Heart left ventricle (tissue), 16 donors: ENCODE measurements around the gene PLIN4. TPM values are rescaled to one million over a fixed set of nuclear protein-coding genes. Genes with fewer than 3 reads are reported as not detected.
"Not testable (repeated sequence)": the region's sequence is repeated elsewhere in the genome, so short reads cannot be mapped to it uniquely, and the experiment has no call there.

ENCODE experiments used
- ATAC-seq, 4 donors: fragments of 200-7000 bp; cut with Tn5 transposase; one replicate each; pipeline ENCODE4 v1.9.1; 2020 to 2022; ENCODE audit warnings: moderate library complexity in 4 of 4, mild to moderate bottlenecking in 3 of 4, moderate number of reproducible peaks in 1 of 4
- DNase-seq, 5 donors: peaks; one replicate each; pipeline ENCODE4 v3.0.0-alpha.2; 2020
- H3K27ac ChIP-seq, 12 donors: fragments of 200-600 bp; sonication (generic) in 4 of 12; one replicate each; pipeline versions ENCODE4 v1.5.0 to v1.8.0; 2016 to 2022; ENCODE audit warnings: mild to moderate bottlenecking in 2 of 12
- H3K27me3 ChIP-seq, 9 donors: fragments of 200-600 bp; sonication (generic) in 2 of 9; one replicate each; pipeline versions ENCODE4 v1.5.1 to v1.8.0; 2016 to 2022; ENCODE audit warnings: mild to moderate bottlenecking in 3 of 9
- H3K36me3 ChIP-seq, 9 donors: fragments of 200-600 bp; sonication (generic) in 2 of 9; one replicate each; pipeline versions ENCODE4 v1.5.0 to v1.8.0; 2018 to 2022; ENCODE audit warnings: mild to moderate bottlenecking in 2 of 9
- H3K4me1 ChIP-seq, 12 donors: fragments of 200-600 bp; sonication (generic) in 4 of 12; one replicate each; pipeline versions ENCODE4 v1.5.0 to v1.8.0; 2016 to 2022; ENCODE audit warnings: mild to moderate bottlenecking in 3 of 12
- H3K4me3 ChIP-seq, 12 donors: fragments of 200-600 bp; sonication (generic) in 4 of 12; one replicate each; pipeline versions ENCODE4 v1.5.0 to v1.8.0; 2017 to 2022; ENCODE audit warnings: mild to moderate bottlenecking in 9 of 12, moderate library complexity in 4 of 12
- H3K9me3 ChIP-seq, 12 donors: fragments of 200-600 bp; sonication (generic) in 4 of 12; one replicate each; pipeline versions ENCODE4 v1.5.0 to v1.8.0; 2016 to 2022; ENCODE audit warnings: mild to moderate bottlenecking in 1 of 12
- POLR2A ChIP-seq, 2 donors: fragments of 450-650 bp; IDR thresholded peaks; one replicate each; pipeline ENCODE4 v1.6.1; 2017; ENCODE audit warnings: antibody characterized with exemption in 2 of 2, mild to moderate bottlenecking in 2 of 2, moderate library complexity in 2 of 2
- WGBS, 4 donors: extraction: QIAGEN DNeasy Blood & Tissue Kit in 2 of 4; methylation state at CpG; one replicate each; pipeline versions ENCODE4 v1.1.5 to v1.1.7; 2013 to 2018; 5-methylcytosine and 5-hydroxymethylcytosine counted together
- intact Hi-C, 10 donors: fragments of 100-400 bp; cut with DNase I; formaldehyde crosslinking; loops; one replicate each; pipeline versions ENCODE4 v1.11.1 to v1.14.2; 2022
- polyA plus RNA-seq, 2 donors: library from polyadenylated mRNA; stranded (reverse); fragments of 200-250 nt; gene quantifications; one replicate each; pipeline ENCODE4 v1.2.3, GENCODE V29; 2013
- total RNA-seq, 9 donors: library from RNA; depleted of rRNA in 2 of 9; stranded (reverse); fragments of >200 nt in 2 of 9; fragmentation: NEBNext Ultra II Directional in 3 of 9; extraction: Animal tissue kit (Norgen Biotek cat#: 25700) in 3 of 9; gene quantifications; one replicate each; pipeline versions ENCODE4 v1.1.0 to v1.2.4, GENCODE V29; 2016 to 2023
- TF ChIP-seq, protein P1 (sequence below), 12 donors: fragments of 200-600 bp; sonication (generic) in 4 of 12; IDR thresholded peaks; one replicate each; pipeline versions ENCODE4 v1.5.0 to v1.8.0; 2018 to 2022; ENCODE audit warnings: antibody characterized with exemption in 12 of 12, mild to moderate bottlenecking in 5 of 12
- donor health status: ischemic (EF 13 %, LVEDD 7.1; RV severe dilation, severe dysfunction).
- donor health status: healthy with polysubstance abuse.
- donor health status: DM: no; HTN: yes; CAD: no.
- donor health status: DM: no; HTN: no; CAD: no.
- donor health status: ischemic (EF 25% LVEDD 6.9; RV normal size, moderate dysfunction).
- donor health status: ischemic (EF 25% LVEDD 5.7; RV mildly dilated, moderate dysfunction).
- donor health status: healthy.
- donor health status: DM: yes; HTN: yes; CAD: no.
- donor health status: ischemic (EF 35%, LVEDD 5.7; RV mildly dilated, moderate dysfunction).
- donor health status: nonischemic (EF 11% LVEDD 7.7; RV severe dilation, severe dysfunction).
- donor health status: DM: yes; HTN: yes; CAD: no.
- donor health status: PGD.
- donor health status: ischemic (EF 29% LVEDD 5.4; RV normal size, mild dysfunction).
- donor health status: nonischemic (EF 23%, LVEDD 6.1; RV moderate dilation, normal function).

Gene PLIN4
- total and polyA plus RNA-seq, 11 donors: 55.5 to 292 (median 174) TPM

DNA sequence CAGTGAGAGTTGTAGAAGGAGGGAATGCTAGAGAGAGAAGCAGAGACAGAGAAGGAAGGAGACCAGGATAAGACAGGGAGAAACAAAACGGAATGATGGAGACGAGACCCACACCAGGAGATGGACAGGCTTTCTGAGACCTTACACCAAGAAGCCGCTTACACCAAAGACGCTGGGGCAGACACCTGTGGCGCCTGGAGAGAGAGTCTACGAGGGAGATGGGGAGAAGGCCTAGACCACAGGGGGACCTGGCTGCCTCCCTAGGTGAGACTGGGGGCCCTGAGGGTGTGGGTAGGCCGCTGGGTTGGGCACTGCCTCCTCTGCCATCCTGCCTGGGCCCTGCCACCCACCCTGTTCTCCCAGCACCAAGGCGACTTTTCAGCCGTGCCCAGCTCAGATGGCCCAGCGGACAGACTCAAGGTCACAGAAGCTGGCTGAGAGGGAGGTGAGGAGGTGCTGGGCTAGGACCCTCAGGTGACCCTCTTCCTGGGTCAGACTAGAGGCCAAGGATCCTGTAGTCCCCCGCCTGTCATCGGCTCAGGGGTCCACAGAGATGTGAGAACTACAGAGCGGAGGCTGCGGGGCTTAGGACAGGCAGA is 11.7 kb upstream of the PLIN4 start:
- ATAC-seq (no peak), DNase-seq (no peak)
- Histone ChIP-seq H3K27ac (no peak overlapping the region), H3K36me3 (peaks cover 0 to under 1% (median 0%) of the 10 kb centered on the region in 9 donors), H3K27me3 (no peaks in the 10 kb centered on the region), H3K9me3 (no peaks in the 10 kb centered on the region), H3K4me3 (no peak overlapping the region), H3K4me1 (peaks cover 0 to 18% (median under 1%) of the 10 kb centered on the region in 12 donors)
- WGBS, 4 donors: 78 to 82% (median 80%) methylated on average over 14 of the region's 14 CpGs
- TF ChIP-seq, protein P1, sequence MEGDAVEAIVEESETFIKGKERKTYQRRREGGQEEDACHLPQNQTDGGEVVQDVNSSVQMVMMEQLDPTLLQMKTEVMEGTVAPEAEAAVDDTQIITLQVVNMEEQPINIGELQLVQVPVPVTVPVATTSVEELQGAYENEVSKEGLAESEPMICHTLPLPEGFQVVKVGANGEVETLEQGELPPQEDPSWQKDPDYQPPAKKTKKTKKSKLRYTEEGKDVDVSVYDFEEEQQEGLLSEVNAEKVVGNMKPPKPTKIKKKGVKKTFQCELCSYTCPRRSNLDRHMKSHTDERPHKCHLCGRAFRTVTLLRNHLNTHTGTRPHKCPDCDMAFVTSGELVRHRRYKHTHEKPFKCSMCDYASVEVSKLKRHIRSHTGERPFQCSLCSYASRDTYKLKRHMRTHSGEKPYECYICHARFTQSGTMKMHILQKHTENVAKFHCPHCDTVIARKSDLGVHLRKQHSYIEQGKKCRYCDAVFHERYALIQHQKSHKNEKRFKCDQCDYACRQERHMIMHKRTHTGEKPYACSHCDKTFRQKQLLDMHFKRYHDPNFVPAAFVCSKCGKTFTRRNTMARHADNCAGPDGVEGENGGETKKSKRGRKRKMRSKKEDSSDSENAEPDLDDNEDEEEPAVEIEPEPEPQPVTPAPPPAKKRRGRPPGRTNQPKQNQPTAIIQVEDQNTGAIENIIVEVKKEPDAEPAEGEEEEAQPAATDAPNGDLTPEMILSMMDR (IDR thresholded peaks at IDR 0.05): no peak
- no peak for TF ChIP-seq POLR2A (IDR thresholded peaks at IDR 0.05)
- intact Hi-C loops: loop anchor here in 5 of 10 donors (10.0 kb wide), 2 partner anchors 255 to 265 kb away; partner anchors contain the start of gene SHD (in 2 of the 5)

DNA sequence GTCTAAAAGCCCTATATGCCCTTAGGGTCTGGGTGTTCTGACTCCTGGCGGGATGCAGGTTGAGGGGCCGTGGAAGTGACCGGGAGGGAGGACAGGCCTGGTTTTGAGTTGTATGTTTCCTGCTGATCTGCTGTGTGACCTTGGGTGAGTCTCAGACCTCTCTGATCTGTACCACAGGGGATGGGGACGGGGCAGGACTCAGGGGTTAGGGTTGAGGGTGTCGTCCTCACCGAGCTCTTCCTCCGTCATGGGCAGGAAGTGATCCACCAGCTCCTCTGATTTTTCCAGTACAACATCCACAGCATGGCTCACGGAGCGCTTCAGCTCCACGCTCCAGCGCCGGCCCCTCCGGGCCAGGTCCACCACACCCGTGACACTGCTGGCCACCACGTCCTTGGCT is 10.6 kb upstream of the PLIN4 start:
- ATAC-seq: no peak
- no peak for DNase-seq
- 61 to 75% (median 71%) methylated on average over 15 of the region's 15 CpGs for WGBS, 4 donors
- peaks cover 0 to 10% (median 0%) of the 10 kb centered on the region in 12 donors for H3K4me1 ChIP-seq
- H3K9me3 ChIP-seq: no peaks in the 10 kb centered on the region
- H3K36me3 ChIP-seq: peaks cover 0 to 4% (median 0%) of the 10 kb centered on the region in 9 donors
- intact Hi-C loops: loop anchor here in 5 of 10 donors (10.0 kb wide), 2 partner anchors 254 to 264 kb away; partner anchors contain the start of gene SHD (in 2 of the 5)
- no peak overlapping the region for H3K27ac ChIP-seq
- TF ChIP-seq, protein P1 (IDR thresholded peaks at IDR 0.05): no peak
- TF ChIP-seq POLR2A (IDR thresholded peaks at IDR 0.05): no peak
- H3K27me3 ChIP-seq: no peaks in the 10 kb centered on the region
- H3K4me3 ChIP-seq: no peak overlapping the region

DNA sequence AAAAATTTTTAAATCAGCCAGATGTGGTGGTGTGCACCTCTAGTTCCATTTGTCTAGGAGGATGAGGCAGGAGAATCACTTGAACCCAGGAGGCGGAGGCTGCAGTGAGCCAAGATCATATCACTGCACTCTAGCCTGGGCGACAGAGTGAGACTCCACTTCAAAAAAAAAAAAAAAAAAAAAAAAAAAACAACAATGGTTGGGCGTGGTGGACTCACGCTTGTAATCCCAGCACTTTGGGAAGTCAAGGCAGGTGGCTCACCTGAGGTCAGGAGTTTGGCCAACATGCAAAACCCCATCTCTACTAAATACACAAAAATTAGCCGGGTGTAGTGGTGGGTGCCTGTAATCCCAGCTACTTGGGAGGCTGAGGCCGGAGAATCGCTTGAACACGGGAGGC is 9.1 kb upstream of the PLIN4 start:
- not testable (repeated sequence) for H3K9me3 ChIP-seq, H3K27me3 ChIP-seq, H3K36me3 ChIP-seq, DNase-seq, H3K4me3 ChIP-seq, H3K27ac ChIP-seq, ATAC-seq, H3K4me1 ChIP-seq
- WGBS, 4 donors: 80 to 90% (median 86%) methylated on average over 8 of the region's 8 CpGs
- intact Hi-C loops: loop anchor here in 5 of 10 donors (10.0 kb wide), 2 partner anchors 253 to 263 kb away; partner anchors contain the start of gene SHD (in 2 of the 5)

DNA sequence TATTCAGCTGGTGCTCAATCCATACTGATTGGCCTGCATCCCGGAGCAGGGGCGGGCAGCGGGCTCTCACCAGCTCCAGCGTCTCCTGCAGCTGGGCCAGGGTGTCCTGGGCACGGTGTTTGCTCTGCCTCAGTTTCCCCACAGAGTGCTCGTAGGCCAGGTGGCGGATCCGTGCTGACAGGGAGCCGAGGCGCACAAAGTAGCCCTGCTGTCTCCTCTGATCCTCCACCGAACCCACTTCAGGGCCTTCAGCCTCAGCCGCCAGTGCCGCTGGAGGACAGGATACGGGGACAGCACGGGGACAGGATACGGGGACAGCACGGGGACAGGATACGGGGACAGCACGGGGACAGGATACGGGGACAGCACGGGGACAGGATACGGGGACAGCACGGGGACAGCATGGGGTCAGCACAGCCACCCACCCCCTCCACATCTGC is 7.3 kb upstream of the PLIN4 start:
- peaks cover 0 to 7% (median 0%) of the 10 kb centered on the region in 9 donors for H3K36me3 ChIP-seq
- intact Hi-C loops: loop anchor here in 5 of 10 donors (10.0 kb wide), 2 partner anchors 251 to 261 kb away; partner anchors contain the start of gene SHD (in 2 of the 5)
- peaks cover 0 to 4% (median 0%) of the 10 kb centered on the region in 12 donors for H3K4me1 ChIP-seq
- WGBS, 4 donors: 51 to 71% (median 63%) methylated on average over 14 to 23 of the region's 23 CpGs
- H3K27me3 ChIP-seq: no peaks in the 10 kb centered on the region
- no peaks in the 10 kb centered on the region for H3K9me3 ChIP-seq
- H3K4me3 ChIP-seq: peak overlapping the region in 1 of 12 donors; percentile 15
- no peak overlapping the region for H3K27ac ChIP-seq
- DNase-seq: peak in 1 of 5 donors; percentile 14
- no peak for TF ChIP-seq POLR2A (IDR thresholded peaks at IDR 0.05)
- TF ChIP-seq, protein P1 (IDR thresholded peaks at IDR 0.05): no peak
- ATAC-seq: peak in 1 of 4 donors; percentile 10
